Measurements from ENCODE around the gene CAMTA1. TPM values are rescaled to one million over a fixed set of nuclear protein-coding genes. Genes with fewer than 3 reads are reported as not detected.

CAMTA1 gene
- total RNA-seq, 4 donors from 2014 or later = 57.4 to 88.3 (median 62.1) TPM

- no peaks in the 10 kb centered on the region for H3K9me3 ChIP-seq
- DNase-seq = no peak
- H3K27ac ChIP-seq = no peak overlapping the region
These were observed 228.8 kb downstream of the CAMTA1 start for GRCh38 chr1:7013833-7014639.

GRCh38 chr1:7014640-7014930, 229.3 kb downstream of the CAMTA1 start:
- TF ChIP-seq POLR2A (IDR thresholded peaks at IDR 0.05) (no peak), CTCF (IDR thresholded peaks at IDR 0.05) (no peak)
- Histone ChIP-seq H3K4me1 (no peaks in the 10 kb centered on the region), H3K4me3 (no peak overlapping the region), H3K27ac (no peak overlapping the region), H3K27me3 (no peaks in the 10 kb centered on the region), H3K9me3 (no peaks in the 10 kb centered on the region), H3K36me3 (no peaks in the 10 kb centered on the region)
- no peak for DNase-seq

More at GRCh38 chr1:7013833-7014639, 228.8 kb downstream of the CAMTA1 start:
- no peaks in the 10 kb centered on the region for H3K27me3 ChIP-seq
- no peaks in the 10 kb centered on the region for H3K36me3 ChIP-seq
- H3K4me1 ChIP-seq = no peaks in the 10 kb centered on the region
- H3K4me3 ChIP-seq = no peak overlapping the region
- no peak for TF ChIP-seq CTCF (IDR thresholded peaks at IDR 0.05)
- TF ChIP-seq POLR2A (IDR thresholded peaks at IDR 0.05) = no peak

GRCh38 chr1:7015022-7015421, 229.8 kb downstream of the CAMTA1 start:
- no peaks in the 10 kb centered on the region for H3K36me3 ChIP-seq
- no peak for TF ChIP-seq POLR2A (IDR thresholded peaks at IDR 0.05)
- TF ChIP-seq CTCF (IDR thresholded peaks at IDR 0.05) = no peak
- H3K4me1 ChIP-seq = no peaks in the 10 kb centered on the region
- no peaks in the 10 kb centered on the region for H3K27me3 ChIP-seq
- H3K4me3 ChIP-seq = no peak overlapping the region
- H3K9me3 ChIP-seq = no peaks in the 10 kb centered on the region
- no peak for DNase-seq
- no peak overlapping the region for H3K27ac ChIP-seq

- Histone ChIP-seq H3K4me3 (no peak overlapping the region), H3K4me1 (no peaks in the 10 kb centered on the region), H3K9me3 (no peaks in the 10 kb centered on the region), H3K27ac (no peak overlapping the region), H3K36me3 (no peaks in the 10 kb centered on the region), H3K27me3 (no peaks in the 10 kb centered on the region)
- no peak for TF ChIP-seq CTCF (IDR thresholded peaks at IDR 0.05)
- TF ChIP-seq POLR2A (IDR thresholded peaks at IDR 0.05) = no peak
- DNase-seq = no peak
These were observed 233.1 kb downstream of the CAMTA1 start for GRCh38 chr1:7018351-7018750.

- no peak overlapping the region for H3K27ac ChIP-seq
- no peaks in the 10 kb centered on the region for H3K4me1 ChIP-seq
- no peaks in the 10 kb centered on the region for H3K9me3 ChIP-seq
- no peaks in the 10 kb centered on the region for H3K27me3 ChIP-seq
- H3K4me3 ChIP-seq = no peak overlapping the region
- no peaks in the 10 kb centered on the region for H3K36me3 ChIP-seq
- TF ChIP-seq CTCF (IDR thresholded peaks at IDR 0.05) (no peak), POLR2A (IDR thresholded peaks at IDR 0.05) (no peak)
- no peak for DNase-seq
These were observed 233.6 kb downstream of the CAMTA1 start for GRCh38 chr1:7018826-7019225.
